ENCODE measurements around the gene ATOH8.

GRCh38 chr2:85747441-85747840 is 6.3 kb upstream of the ATOH8 start:
- TF ChIP-seq ZNF281 (CRISPR knock-in tag; IDR thresholded peaks at IDR 0.05) (no peak), IRF1 (CRISPR knock-in tag; IDR thresholded peaks at IDR 0.05) (no peak), CREB1 (CRISPR knock-in tag; IDR thresholded peaks at IDR 0.05) (no peak), CTCF (IDR thresholded peaks at IDR 0.05) (no peak), ZNF121 (CRISPR knock-in tag; IDR thresholded peaks at IDR 0.05) (no peak), ATF2 (CRISPR knock-in tag; IDR thresholded peaks at IDR 0.05; ENCODE audit: borderline replicate concordance, low read depth) (no peak), NFYB (CRISPR knock-in tag; conservative IDR thresholded peaks at IDR 0.05; ENCODE audit: low read depth) (no peak), E2F1 (CRISPR knock-in tag; IDR thresholded peaks at IDR 0.05) (no peak)
- TF ChIP-seq, protein P1, sequence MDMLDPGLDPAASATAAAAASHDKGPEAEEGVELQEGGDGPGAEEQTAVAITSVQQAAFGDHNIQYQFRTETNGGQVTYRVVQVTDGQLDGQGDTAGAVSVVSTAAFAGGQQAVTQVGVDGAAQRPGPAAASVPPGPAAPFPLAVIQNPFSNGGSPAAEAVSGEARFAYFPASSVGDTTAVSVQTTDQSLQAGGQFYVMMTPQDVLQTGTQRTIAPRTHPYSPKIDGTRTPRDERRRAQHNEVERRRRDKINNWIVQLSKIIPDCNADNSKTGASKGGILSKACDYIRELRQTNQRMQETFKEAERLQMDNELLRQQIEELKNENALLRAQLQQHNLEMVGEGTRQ (CRISPR knock-in tag; IDR thresholded peaks at IDR 0.05): no peak
- TF ChIP-seq, protein P2, sequence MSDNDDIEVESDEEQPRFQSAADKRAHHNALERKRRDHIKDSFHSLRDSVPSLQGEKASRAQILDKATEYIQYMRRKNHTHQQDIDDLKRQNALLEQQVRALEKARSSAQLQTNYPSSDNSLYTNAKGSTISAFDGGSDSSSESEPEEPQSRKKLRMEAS (CRISPR knock-in tag; IDR thresholded peaks at IDR 0.05): no peak
- TF ChIP-seq, protein P3, sequence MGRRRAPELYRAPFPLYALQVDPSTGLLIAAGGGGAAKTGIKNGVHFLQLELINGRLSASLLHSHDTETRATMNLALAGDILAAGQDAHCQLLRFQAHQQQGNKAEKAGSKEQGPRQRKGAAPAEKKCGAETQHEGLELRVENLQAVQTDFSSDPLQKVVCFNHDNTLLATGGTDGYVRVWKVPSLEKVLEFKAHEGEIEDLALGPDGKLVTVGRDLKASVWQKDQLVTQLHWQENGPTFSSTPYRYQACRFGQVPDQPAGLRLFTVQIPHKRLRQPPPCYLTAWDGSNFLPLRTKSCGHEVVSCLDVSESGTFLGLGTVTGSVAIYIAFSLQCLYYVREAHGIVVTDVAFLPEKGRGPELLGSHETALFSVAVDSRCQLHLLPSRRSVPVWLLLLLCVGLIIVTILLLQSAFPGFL (CRISPR knock-in tag; IDR thresholded peaks at IDR 0.05; ENCODE audit: borderline replicate concordance): no peak
